PC-3 (cell line): ENCODE data around the gene CEP63.

Experiments used
- EZH2 ChIP-seq: fragments of 300-600 bp; sonication (generic); IDR thresholded peaks from one replicate; pipeline ENCODE4 v1.6.1; 2017; ENCODE audit warnings: antibody characterized with exemption, mild to moderate bottlenecking, low read length; ENCODE audit not compliant: unreplicated experiment
- EZH2phosphoT487 ChIP-seq: fragments of 300-600 bp; sonication (generic); IDR thresholded peaks from 2 replicates; pipeline ENCODE4 v1.6.1; 2018; ENCODE audit warnings: mild to moderate bottlenecking, antibody characterized with exemption, low read length, borderline replicate concordance
- TF ChIP-seq, protein P1 (sequence below): fragments of 300-600 bp; sonication (generic); conservative IDR thresholded peaks from 2 replicates; pipeline ENCODE4 v1.5.1; 2017; ENCODE audit warnings: antibody characterized with exemption, low read depth, mild to moderate bottlenecking, low read length

DNA sequence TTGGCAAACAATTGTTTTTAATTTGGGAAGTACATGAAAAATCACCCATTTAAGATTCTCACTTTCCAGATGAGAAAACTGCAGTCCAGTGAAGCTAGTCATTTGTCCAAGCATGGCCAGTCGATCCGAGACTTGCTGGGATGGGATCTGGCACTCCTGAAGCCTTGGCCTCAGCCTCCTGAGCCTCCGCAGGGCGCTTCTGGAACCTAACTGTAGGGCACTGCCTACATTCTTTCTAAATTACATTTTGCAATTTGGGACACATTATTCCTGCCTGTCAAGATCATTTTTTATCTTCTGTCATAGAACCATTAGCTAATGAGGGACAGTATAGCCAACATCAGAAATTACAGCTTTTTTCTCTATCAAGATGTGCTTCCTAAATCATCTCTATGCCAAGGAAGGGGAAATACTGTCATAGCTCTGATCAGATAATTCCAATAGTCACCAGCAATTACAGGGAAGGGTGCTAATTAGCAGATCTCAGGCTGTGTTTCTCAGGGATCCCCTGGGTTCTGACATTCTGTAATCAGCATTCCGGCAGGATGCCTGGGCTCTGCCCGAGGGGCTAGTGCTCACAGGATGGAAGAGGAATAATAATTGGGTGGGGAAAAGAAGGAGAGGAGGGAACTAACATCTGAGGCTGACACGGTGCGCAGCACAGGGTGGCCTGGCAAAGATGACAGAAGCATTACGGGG lies 28.3 kb upstream of the CEP63 start:
- TF ChIP-seq, protein P1, sequence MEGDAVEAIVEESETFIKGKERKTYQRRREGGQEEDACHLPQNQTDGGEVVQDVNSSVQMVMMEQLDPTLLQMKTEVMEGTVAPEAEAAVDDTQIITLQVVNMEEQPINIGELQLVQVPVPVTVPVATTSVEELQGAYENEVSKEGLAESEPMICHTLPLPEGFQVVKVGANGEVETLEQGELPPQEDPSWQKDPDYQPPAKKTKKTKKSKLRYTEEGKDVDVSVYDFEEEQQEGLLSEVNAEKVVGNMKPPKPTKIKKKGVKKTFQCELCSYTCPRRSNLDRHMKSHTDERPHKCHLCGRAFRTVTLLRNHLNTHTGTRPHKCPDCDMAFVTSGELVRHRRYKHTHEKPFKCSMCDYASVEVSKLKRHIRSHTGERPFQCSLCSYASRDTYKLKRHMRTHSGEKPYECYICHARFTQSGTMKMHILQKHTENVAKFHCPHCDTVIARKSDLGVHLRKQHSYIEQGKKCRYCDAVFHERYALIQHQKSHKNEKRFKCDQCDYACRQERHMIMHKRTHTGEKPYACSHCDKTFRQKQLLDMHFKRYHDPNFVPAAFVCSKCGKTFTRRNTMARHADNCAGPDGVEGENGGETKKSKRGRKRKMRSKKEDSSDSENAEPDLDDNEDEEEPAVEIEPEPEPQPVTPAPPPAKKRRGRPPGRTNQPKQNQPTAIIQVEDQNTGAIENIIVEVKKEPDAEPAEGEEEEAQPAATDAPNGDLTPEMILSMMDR, result no peak
- TF ChIP-seq EZH2phosphoT487 (no peak), EZH2 (no peak)
